ENCODE results near the gene MGRN1. TPM values are rescaled to one million over a fixed set of nuclear protein-coding genes. Genes with fewer than 3 reads are reported as not detected.
A peak's percentile ranks its signal among the peaks of the same experiment; 100 is the strongest.

The MGRN1 gene
- total and polyA plus RNA-seq, 8 donors, result 17.2 to 43.8 (median 30.8) TPM

DNA sequence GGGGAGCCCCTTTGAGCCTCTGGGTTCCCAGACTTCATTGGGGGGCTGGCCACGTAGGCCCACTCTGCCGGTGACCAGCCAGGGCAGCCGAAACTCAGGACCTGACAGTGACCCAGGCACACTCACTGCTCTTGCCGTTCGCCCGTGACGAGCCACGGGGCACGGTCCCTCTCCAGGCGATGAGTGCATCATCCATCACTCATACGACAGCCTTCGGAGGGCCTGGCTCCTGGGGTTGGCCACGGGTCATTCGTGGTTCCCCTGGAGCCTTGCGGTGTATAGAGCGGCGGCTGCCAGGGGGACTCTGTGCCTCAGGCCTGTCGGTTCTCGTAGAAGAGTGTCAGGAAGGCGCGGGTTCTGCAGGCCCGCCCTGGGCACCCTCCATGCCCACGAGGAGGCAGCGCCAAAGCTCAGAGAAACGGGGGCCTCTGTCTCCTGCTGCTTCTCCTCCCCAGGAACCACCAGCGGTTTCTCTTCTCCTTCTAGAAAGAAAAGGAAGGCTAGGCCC lies 57.5 kb downstream of the MGRN1 start:
- DNase-seq (peak in 2 of 6 donors; percentile 46 to 65), ATAC-seq (no peak), FAIRE-seq (no peak)
- H3K9me3 ChIP-seq, result no peaks in the 10 kb centered on the region
- H3K4me3 ChIP-seq, result no peak overlapping the region
- intact Hi-C loops (cut with DNase I), result no loop called here
- H3K36me3 ChIP-seq, result peaks cover 0 to 35% (median 6%) of the 10 kb centered on the region in 3 donors
- H3K27ac ChIP-seq, result no peak overlapping the region
- no peaks in the 10 kb centered on the region for H3K27me3 ChIP-seq
- no peaks in the 10 kb centered on the region for H3K4me1 ChIP-seq
- WGBS, 2 donors, result 87 to 88% methylated on average over 25 to 26 of the region's 26 CpGs
- TF ChIP-seq, protein P1, sequence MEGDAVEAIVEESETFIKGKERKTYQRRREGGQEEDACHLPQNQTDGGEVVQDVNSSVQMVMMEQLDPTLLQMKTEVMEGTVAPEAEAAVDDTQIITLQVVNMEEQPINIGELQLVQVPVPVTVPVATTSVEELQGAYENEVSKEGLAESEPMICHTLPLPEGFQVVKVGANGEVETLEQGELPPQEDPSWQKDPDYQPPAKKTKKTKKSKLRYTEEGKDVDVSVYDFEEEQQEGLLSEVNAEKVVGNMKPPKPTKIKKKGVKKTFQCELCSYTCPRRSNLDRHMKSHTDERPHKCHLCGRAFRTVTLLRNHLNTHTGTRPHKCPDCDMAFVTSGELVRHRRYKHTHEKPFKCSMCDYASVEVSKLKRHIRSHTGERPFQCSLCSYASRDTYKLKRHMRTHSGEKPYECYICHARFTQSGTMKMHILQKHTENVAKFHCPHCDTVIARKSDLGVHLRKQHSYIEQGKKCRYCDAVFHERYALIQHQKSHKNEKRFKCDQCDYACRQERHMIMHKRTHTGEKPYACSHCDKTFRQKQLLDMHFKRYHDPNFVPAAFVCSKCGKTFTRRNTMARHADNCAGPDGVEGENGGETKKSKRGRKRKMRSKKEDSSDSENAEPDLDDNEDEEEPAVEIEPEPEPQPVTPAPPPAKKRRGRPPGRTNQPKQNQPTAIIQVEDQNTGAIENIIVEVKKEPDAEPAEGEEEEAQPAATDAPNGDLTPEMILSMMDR (IDR thresholded peaks at IDR 0.05), result no peak

DNA sequence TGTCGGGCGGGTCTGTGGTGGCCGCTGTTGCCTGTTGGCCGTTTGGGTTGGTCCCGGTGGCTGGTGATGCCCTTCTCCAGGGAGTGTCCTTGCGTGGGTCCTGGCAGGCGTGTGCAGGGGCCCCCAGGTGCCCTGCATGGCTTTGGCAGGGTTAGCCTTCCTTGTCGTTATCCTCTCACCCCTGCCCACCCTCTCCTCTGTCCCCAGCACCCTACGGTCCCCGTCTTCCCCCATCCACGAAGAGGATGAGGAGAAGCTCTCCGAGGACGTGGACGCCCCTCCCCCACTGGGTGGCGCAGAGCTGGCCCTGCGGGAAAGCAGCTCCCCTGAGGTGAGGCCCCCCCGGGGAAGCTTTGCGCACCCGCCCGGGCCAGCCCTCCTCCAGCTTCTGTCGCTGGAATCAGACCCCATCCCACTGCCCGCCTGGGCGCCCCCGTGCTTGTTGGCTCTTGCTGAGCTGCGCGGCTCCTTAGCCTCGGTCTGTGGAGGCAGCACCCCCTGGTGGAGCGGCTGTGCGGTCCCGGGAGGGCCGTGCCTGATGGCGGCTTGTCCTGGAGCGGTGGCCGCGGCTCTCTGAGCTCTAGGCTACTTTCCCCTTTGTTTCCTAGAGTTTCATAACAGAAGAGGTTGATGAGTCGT lies 58.1 kb downstream of the MGRN1 start:
- Histone ChIP-seq H3K9me3 (no peaks in the 10 kb centered on the region), H3K4me1 (no peaks in the 10 kb centered on the region), H3K27ac (no peak overlapping the region), H3K36me3 (peaks cover 0 to 35% (median 6%) of the 10 kb centered on the region in 3 donors), H3K27me3 (no peaks in the 10 kb centered on the region), H3K4me3 (no peak overlapping the region)
- DNase-seq, result peak in 3 of 6 donors; percentile 50 to 77 (median 63)
- ATAC-seq, result peak in 3 of 4 donors; percentile 30 to 47 (median 34)
- intact Hi-C loops (cut with DNase I), result no loop called here
- 85 to 86% methylated on average over 36 of the region's 36 CpGs for WGBS, 2 donors
- TF ChIP-seq, protein P1 (IDR thresholded peaks at IDR 0.05), result no peak
- FAIRE-seq, result no peak

DNA sequence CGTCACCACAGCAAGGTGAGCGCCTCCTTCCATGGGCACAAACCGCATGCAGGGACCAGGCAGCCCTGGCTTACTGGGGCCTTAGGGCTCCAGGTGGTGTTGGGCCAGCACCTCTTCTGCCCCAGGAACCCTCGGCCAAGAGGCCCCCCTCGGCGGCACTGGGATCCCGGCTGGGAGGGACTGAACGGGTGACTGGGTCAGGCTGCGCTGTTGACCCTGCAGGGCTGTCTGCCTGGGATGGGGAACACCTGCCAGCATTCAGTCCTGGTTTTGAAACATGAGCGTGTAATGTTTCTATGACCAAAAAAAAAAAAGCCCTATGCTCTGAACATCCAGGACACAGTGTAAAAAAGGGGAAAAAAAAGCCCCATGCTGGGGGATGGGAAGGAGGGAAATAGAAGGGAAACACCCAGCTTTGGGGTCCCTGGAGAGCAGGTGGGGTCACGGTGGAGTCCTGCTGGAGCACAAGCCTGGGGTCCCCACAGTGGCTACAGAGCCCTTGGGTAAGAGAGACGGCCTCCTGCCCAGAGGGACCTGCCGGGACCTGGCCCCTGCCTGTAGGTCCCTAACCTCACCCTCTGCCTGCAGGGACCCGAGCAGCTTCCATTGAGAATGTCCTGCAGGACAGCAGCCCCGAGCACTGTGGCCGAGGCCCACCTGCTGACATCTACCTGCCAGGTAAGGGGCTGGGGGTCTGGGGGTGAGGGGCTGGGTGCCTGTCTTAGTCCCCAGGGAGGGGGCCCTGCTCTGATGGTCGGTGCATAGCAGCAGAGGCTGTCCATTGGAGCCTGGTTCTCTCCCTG lies 58.8 kb downstream of the MGRN1 start:
- Histone ChIP-seq H3K4me1 (no peaks in the 10 kb centered on the region), H3K27me3 (no peaks in the 10 kb centered on the region), H3K4me3 (no peak overlapping the region), H3K36me3 (peaks cover 0 to 32% (median 10%) of the 10 kb centered on the region in 3 donors), H3K9me3 (no peaks in the 10 kb centered on the region), H3K27ac (no peak overlapping the region)
- TF ChIP-seq, protein P1 (IDR thresholded peaks at IDR 0.05), result no peak
- ATAC-seq (no peak), DNase-seq (peak in 3 of 6 donors; percentile 23 to 68 (median 53)), FAIRE-seq (no peak)
- intact Hi-C loops (cut with DNase I), result no loop called here
- WGBS, 2 donors, result 88 to 90% methylated on average over 17 of the region's 17 CpGs

DNA sequence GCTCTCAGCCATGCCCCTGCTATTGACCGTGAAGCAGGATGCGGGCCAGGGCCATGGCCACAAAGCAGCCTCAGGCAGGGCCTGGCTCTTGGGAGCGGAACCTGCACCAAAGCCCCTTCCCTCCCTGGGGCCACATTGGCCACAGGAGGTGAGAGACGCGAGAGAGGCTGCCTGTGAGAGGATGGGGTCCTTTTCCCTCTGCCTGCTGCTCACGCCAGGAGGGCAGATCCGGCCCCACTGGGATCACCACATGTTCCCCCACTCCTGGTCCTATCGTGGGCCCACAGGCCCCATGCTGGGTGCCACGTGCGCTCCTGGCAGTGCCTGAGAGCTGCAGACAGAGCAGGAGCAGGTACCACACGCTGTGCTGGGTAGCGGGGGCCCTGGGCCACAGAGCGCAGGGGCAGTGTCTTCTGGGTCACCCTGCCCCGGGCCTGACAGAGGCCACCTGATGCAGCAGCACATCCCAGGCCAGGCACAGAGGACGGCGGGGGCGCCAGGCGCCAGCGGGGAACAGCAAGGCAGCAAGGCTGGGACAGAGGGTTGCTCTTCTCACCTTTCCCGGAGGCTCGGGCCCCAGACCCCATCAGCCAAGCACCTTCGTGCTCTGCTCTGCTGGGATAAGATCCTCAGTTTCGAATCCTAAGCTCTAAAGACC lies 59.6 kb downstream of the MGRN1 start:
- DNase-seq, result peak in 2 of 6 donors; percentile 52 to 69
- Histone ChIP-seq H3K27me3 (no peaks in the 10 kb centered on the region), H3K4me3 (no peak overlapping the region), H3K4me1 (no peaks in the 10 kb centered on the region), H3K36me3 (peaks cover 0 to 32% (median 10%) of the 10 kb centered on the region in 3 donors), H3K27ac (no peak overlapping the region), H3K9me3 (no peaks in the 10 kb centered on the region)
- TF ChIP-seq, protein P1 (IDR thresholded peaks at IDR 0.05), result no peak
- ATAC-seq, result no peak
- no peak for FAIRE-seq
- WGBS, 2 donors, result 96 to 97% methylated on average over 23 of the region's 23 CpGs
- intact Hi-C loops (cut with DNase I), result no loop called here

All from pancreas (tissue), 10 donors.